Testis (tissue), 3 donors: ENCODE results near the gene PTPRN2. TPM values are rescaled to one million over a fixed set of nuclear protein-coding genes. Genes with fewer than 3 reads are reported as not detected.

ENCODE experiments used
- DNase-seq: peaks from one replicate; pipeline ENCODE4 v3.0.0-alpha.2; 2019
- H3K27ac ChIP-seq, 2 donors: fragments of 200-600 bp; sonication (generic); one replicate each; pipeline ENCODE4 v1.5.1; 2019
- H3K27me3 ChIP-seq: fragments of 200-600 bp; sonication (generic); one replicate; pipeline ENCODE4 v1.5.1; 2019
- H3K36me3 ChIP-seq: fragments of 200-600 bp; sonication (generic); one replicate; pipeline ENCODE4 v1.5.1; 2017; ENCODE audit warnings: low read depth; ENCODE audit errors: missing control alignments
- H3K4me1 ChIP-seq: fragments of 200-600 bp; sonication (generic); one replicate; pipeline ENCODE4 v1.5.1; 2019
- H3K4me3 ChIP-seq, 2 donors: fragments of 200-600 bp; sonication (generic); one replicate each; pipeline ENCODE4 v1.5.1; 2017 to 2019
- H3K9me3 ChIP-seq: fragments of 200-600 bp; sonication (generic); one replicate; pipeline ENCODE4 v1.5.1; 2017
- POLR2A ChIP-seq: fragments of 450-650 bp; IDR thresholded peaks from one replicate; pipeline ENCODE4 v1.6.1; 2017; ENCODE audit warnings: antibody characterized with exemption, mild to moderate bottlenecking, moderate library complexity
- WGBS, 2 donors: methylation state at CpG; one replicate each; pipeline ENCODE4 v1.1.5; 2018; 5-methylcytosine and 5-hydroxymethylcytosine counted together
- intact Hi-C: fragments of 100-400 bp; cut with DNase I; formaldehyde crosslinking; loops from one replicate; pipeline ENCODE4 v1.15.1; 2023; ENCODE audit warnings: low total_unique reads
- polyA plus RNA-seq: library from polyadenylated mRNA; stranded (reverse); fragments of 350-450 nt; fragmentation: Illumina TruSeq; extraction: RNeasy Lipid Tissue Mini Kit (QIAGEN cat#74804); gene quantifications from one replicate; pipeline ENCODE4 v1.2.3, GENCODE V29; 2014; ENCODE audit warnings: low read depth, low replicate concordance; ENCODE audit not compliant: insufficient read depth
- total RNA-seq, 2 donors: library from RNA; depleted of rRNA; stranded (reverse); fragments of >200 nt; gene quantifications; one replicate each; pipeline ENCODE4 v1.2.3, GENCODE V29; 2016
- TF ChIP-seq, protein P1 (sequence below), 3 experiments: fragments of 450-650 bp in 2 of 3; fragments of 200-600 bp in 1 of 3; sonication (generic) in 1 of 3; IDR thresholded peaks; one replicate each; pipeline ENCODE4 v1.5.1; 2016 to 2019; ENCODE audit warnings: antibody characterized with exemption in 3 of 3, mild to moderate bottlenecking in 2 of 3, moderate library complexity in 1 of 3

Gene PTPRN2
- total and polyA plus RNA-seq, 3 donors from 2014 or later, result 9.3 to 10.8 (median 9.8) TPM

DNA sequence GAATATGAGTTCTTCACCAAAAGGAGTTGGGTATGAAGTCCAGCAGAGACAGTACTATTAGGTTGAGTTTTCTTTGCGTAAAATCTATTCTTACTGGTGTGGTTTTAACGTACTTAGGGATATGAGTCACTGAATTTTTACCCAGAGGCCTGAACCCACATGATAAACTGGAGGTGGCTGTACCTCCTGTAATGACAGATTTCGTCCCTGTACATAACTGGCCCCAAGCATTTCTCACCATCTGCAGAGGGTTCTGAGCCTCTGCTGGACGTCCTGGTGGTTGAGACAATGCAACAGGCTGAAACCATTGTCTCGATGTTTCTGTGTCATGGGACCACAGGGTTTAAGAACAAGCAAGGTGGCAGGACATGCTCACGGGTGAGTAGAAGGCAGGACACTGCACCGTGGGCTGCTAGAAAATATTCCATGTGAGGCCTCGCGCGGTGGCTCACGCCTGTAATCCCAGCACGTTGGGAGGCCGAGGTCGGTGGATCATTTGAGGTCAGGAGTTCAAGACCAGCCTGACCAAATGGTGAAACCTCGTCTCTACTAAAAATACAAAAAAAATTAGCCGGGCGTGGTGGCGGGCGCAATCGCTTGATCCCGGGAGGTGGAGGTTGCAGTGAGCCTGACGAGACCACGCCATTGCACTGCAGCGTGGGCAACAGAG, 1017.0 kb downstream of the PTPRN2 start:
- Histone ChIP-seq H3K9me3 (no peaks in the 10 kb centered on the region), H3K4me1 (peaks cover 11% of the 10 kb centered on the region), H3K27me3 (no peaks in the 10 kb centered on the region), H3K4me3 (no peak overlapping the region), H3K27ac (no peak overlapping the region), H3K36me3 (no peaks in the 10 kb centered on the region)
- TF ChIP-seq, protein P1, sequence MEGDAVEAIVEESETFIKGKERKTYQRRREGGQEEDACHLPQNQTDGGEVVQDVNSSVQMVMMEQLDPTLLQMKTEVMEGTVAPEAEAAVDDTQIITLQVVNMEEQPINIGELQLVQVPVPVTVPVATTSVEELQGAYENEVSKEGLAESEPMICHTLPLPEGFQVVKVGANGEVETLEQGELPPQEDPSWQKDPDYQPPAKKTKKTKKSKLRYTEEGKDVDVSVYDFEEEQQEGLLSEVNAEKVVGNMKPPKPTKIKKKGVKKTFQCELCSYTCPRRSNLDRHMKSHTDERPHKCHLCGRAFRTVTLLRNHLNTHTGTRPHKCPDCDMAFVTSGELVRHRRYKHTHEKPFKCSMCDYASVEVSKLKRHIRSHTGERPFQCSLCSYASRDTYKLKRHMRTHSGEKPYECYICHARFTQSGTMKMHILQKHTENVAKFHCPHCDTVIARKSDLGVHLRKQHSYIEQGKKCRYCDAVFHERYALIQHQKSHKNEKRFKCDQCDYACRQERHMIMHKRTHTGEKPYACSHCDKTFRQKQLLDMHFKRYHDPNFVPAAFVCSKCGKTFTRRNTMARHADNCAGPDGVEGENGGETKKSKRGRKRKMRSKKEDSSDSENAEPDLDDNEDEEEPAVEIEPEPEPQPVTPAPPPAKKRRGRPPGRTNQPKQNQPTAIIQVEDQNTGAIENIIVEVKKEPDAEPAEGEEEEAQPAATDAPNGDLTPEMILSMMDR (IDR thresholded peaks at IDR 0.05), result no peak
- no peak for TF ChIP-seq POLR2A
- WGBS, 2 donors, result 94 to 96% methylated on average over 24 of the region's 24 CpGs
- intact Hi-C loops, result no loop called here
- no peak for DNase-seq

- H3K9me3 ChIP-seq, result no peaks in the 10 kb centered on the region
- DNase-seq, result no peak
- WGBS, 2 donors, result 94 to 96% methylated on average over 8 of the region's 8 CpGs
- TF ChIP-seq POLR2A, result no peak
- TF ChIP-seq, protein P1 (IDR thresholded peaks at IDR 0.05), result no peak
- H3K27ac ChIP-seq, result no peak overlapping the region
- intact Hi-C loops, result no loop called here
- no peaks in the 10 kb centered on the region for H3K36me3 ChIP-seq
- H3K4me1 ChIP-seq, result peaks cover 11% of the 10 kb centered on the region
- no peaks in the 10 kb centered on the region for H3K27me3 ChIP-seq
- H3K4me3 ChIP-seq, result no peak overlapping the region
These were observed 1017.7 kb downstream of the PTPRN2 start for GRCh38 chr7:157569967-157570366.

GRCh38 chr7:157568770-157569584, 1018.6 kb downstream of the PTPRN2 start:
- H3K27ac ChIP-seq, result no peak overlapping the region
- no peak for TF ChIP-seq POLR2A
- TF ChIP-seq, protein P1 (IDR thresholded peaks at IDR 0.05), result no peak
- peak overlapping the region; percentile 52 to 66 for H3K4me3 ChIP-seq
- no peaks in the 10 kb centered on the region for H3K27me3 ChIP-seq
- peaks cover 11% of the 10 kb centered on the region for H3K4me1 ChIP-seq
- no peaks in the 10 kb centered on the region for H3K9me3 ChIP-seq
- 1 to 2% methylated on average over 33 to 35 of the region's 35 CpGs for WGBS, 2 donors
- intact Hi-C loops, result no loop called here
- peak; percentile 70 for DNase-seq
- H3K36me3 ChIP-seq, result no peaks in the 10 kb centered on the region

- TF ChIP-seq POLR2A, result no peak
- TF ChIP-seq, protein P1 (IDR thresholded peaks at IDR 0.05), result no peak
- Histone ChIP-seq H3K27ac (no peak overlapping the region), H3K9me3 (no peaks in the 10 kb centered on the region), H3K36me3 (no peaks in the 10 kb centered on the region), H3K27me3 (no peaks in the 10 kb centered on the region), H3K4me1 (peaks cover 11% of the 10 kb centered on the region), H3K4me3 (peak overlapping the region; percentile 52 to 66)
- intact Hi-C loops, result no loop called here
- WGBS, 2 donors, result 32 to 37% methylated on average over 21 to 25 of the region's 25 CpGs
- DNase-seq, result no peak
These were observed 1019.4 kb downstream of the PTPRN2 start for GRCh38 chr7:157568106-157568769.
